Measurements from ENCODE around the gene TPT1.

The TPT1 gene

DNA sequence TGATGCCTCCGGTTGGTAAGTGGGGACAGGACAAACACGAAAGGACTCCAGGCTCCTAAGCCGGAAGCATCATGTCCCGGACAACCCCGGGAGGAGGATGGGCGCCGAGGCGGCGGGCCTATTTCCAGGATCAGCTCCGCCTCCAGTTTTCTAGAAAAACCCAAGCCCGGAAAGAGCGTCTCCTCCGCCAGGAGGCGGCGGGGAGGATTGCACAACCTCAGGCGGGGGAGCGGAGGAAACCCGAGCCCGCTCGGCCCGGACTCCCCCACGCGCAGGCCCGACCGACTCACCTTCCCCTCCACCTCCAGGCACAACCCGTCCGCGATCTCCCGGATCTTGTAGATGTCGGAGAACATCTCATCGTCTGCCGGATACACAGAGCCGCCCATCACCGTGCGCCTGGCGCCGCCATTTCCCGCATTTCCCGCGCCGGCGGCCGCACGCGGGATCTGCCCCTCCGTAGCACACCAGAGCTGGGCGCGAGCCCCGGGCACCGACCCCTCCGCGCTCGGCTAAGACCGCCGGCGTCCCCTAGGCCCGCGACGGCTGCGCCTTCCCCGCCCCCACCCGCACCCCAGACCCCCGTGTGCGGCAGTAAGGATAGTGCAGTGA, 455 bp downstream of the TPT1 start (continued):
- TF ChIP-seq PRDM2 (tag by site-specific recombination; IDR thresholded peaks at IDR 0.05; ENCODE audit: borderline replicate concordance) (no peak), ZNF416 (tag by site-specific recombination; IDR thresholded peaks at IDR 0.05) (no peak), ZBTB20 (tag by site-specific recombination; IDR thresholded peaks at IDR 0.05) (no peak), ZNF580 (tag by site-specific recombination; IDR thresholded peaks at IDR 0.05) (no peak), SP7 (tag by site-specific recombination; IDR thresholded peaks at IDR 0.05) (no peak; the same call in 1 of the 2 replicates), ZNF623 (tag by site-specific recombination; IDR thresholded peaks at IDR 0.05) (no peak), TRIM28 (IDR thresholded peaks at IDR 0.05; ENCODE audit: borderline replicate concordance, low read length) (no peak), ZFP69B (tag by site-specific recombination; IDR thresholded peaks at IDR 0.05) (no peak; the same call in 1 of the 2 replicates), ZNF10 (tag by site-specific recombination; IDR thresholded peaks at IDR 0.05) (0 out of 2 replicates have a peak, but pooled peaks have one; percentile 27), ZNF571 (tag by site-specific recombination; IDR thresholded peaks at IDR 0.05) (no peak), ZNF777 (tag by site-specific recombination; IDR thresholded peaks at IDR 0.05; ENCODE audit: borderline replicate concordance) (no peak), ZNF280C (tag by site-specific recombination; IDR thresholded peaks at IDR 0.05) (no peak), SCRT2 (tag by site-specific recombination; IDR thresholded peaks at IDR 0.05) (no peak), OSR2 (tag by site-specific recombination; IDR thresholded peaks at IDR 0.05) (no peak), ZSCAN16 (tag by site-specific recombination; IDR thresholded peaks at IDR 0.05) (0 out of 2 replicates have a peak, but pooled peaks have one; percentile 8), ZNF624 (tag by site-specific recombination; IDR thresholded peaks at IDR 0.05) (no peak), ZBTB11 (tag by site-specific recombination; conservative IDR thresholded peaks at IDR 0.05; ENCODE audit: low read depth) (peak; percentile 30), ZNF350 (tag by site-specific recombination; IDR thresholded peaks at IDR 0.05) (no peak), ZBTB17 (tag by site-specific recombination; IDR thresholded peaks at IDR 0.05) (peak; percentile 91), ZNF514 (tag by site-specific recombination; IDR thresholded peaks at IDR 0.05) (no peak), ZNF621 (tag by site-specific recombination; IDR thresholded peaks at IDR 0.05) (no peak), ZNF433 (tag by site-specific recombination; IDR thresholded peaks at IDR 0.05; ENCODE audit: low read depth) (no peak), ZNF677 (tag by site-specific recombination; IDR thresholded peaks at IDR 0.05) (peak; percentile 12; the same call in 1 of the 2 replicates), WT1 (tag by site-specific recombination; IDR thresholded peaks at IDR 0.05) (peak; percentile 14; the same call in 1 of the 2 replicates), ZNF791 (tag by site-specific recombination; IDR thresholded peaks at IDR 0.05) (no peak), ZFP41 (tag by site-specific recombination; IDR thresholded peaks at IDR 0.05; ENCODE audit: borderline replicate concordance) (no peak), SCRT1 (tag by site-specific recombination; IDR thresholded peaks at IDR 0.05; ENCODE audit: borderline replicate concordance) (no peak)
- TF ChIP-seq, protein P1, sequence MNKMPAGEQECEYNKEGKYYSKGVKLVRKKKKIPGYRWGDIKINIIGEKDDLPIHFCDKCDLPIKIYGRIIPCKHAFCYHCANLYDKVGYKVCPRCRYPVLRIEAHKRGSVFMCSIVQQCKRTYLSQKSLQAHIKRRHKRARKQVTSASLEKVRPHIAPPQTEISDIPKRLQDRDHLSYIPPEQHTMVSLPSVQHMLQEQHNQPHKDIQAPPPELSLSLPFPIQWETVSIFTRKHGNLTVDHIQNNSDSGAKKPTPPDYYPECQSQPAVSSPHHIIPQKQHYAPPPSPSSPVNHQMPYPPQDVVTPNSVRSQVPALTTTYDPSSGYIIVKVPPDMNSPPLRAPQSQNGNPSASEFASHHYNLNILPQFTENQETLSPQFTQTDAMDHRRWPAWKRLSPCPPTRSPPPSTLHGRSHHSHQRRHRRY (tag by site-specific recombination; IDR thresholded peaks at IDR 0.05): no peak
